ENCODE results near the gene PCDH17. TPM values are rescaled to one million over a fixed set of nuclear protein-coding genes. Genes with fewer than 3 reads are reported as not detected.

The PCDH17 gene
- polyA plus RNA-seq, 2 of the 4 experiments (the other 2 are of a cell fraction), result 0.01 to 0.27 TPM

DNA sequence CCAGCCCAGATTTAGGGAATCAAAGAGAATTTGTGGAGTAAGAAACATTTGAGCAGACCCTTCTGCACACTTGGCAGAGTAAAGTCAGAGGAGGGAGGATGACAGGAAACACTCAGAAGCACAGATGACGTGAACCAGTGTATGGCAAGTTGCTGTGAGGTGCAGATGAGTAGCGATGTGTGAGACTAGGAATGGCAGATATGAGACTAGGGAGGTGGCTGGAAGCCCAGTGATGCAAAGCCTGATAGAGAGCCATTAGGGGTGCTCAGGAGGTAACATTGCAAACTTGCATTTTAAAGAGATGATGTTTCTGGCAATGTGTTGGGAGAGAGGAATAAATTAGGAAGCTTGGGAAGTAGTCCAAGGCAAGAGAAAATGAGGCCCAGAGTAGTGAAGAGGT lies 44.0 kb downstream of the PCDH17 start:
- ChIA-PET CTCF (no interaction called here), POLR2A (no interaction called here)
- 0% methylated on average over 2 of the region's 2 CpGs for WGBS (ENCODE audit: missing lambda C conversion rate)
- no peak for FAIRE-seq
- TF ChIP-seq, protein P1, sequence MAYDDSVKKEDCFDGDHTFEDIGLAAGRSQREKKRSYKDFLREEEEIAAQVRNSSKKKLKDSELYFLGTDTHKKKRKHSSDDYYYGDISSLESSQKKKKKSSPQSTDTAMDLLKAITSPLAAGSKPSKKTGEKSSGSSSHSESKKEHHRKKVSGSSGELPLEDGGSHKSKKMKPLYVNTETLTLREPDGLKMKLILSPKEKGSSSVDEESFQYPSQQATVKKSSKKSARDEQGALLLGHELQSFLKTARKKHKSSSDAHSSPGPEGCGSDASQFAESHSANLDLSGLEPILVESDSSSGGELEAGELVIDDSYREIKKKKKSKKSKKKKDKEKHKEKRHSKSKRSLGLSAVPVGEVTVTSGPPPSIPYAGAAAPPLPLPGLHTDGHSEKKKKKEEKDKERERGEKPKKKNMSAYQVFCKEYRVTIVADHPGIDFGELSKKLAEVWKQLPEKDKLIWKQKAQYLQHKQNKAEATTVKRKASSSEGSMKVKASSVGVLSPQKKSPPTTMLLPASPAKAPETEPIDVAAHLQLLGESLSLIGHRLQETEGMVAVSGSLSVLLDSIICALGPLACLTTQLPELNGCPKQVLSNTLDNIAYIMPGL (CRISPR knock-in tag; IDR thresholded peaks at IDR 0.05; ENCODE audit: borderline replicate concordance), result no peak
- TF ChIP-seq SMC3 (IDR thresholded peaks at IDR 0.05) (no peak), KDM1A (IDR thresholded peaks at IDR 0.05; ENCODE audit: low read depth) (no peak), FOSB (CRISPR knock-in tag; IDR thresholded peaks at IDR 0.05) (no peak), ZC3H11A (IDR thresholded peaks at IDR 0.05) (no peak)
- no peaks in the 10 kb centered on the region for H3K9me3 ChIP-seq
- H3K27ac ChIP-seq, result no peak overlapping the region
- no peak for ATAC-seq
- no peak for DNase-seq (ENCODE audit: low read depth in 1 of 2, low spot score in 1 of 2)
- H3K4me3 ChIP-seq, result no peak overlapping the region
- no peaks in the 10 kb centered on the region for H3K4me1 ChIP-seq
- H3K4me2 ChIP-seq, result no peak overlapping the region

DNA sequence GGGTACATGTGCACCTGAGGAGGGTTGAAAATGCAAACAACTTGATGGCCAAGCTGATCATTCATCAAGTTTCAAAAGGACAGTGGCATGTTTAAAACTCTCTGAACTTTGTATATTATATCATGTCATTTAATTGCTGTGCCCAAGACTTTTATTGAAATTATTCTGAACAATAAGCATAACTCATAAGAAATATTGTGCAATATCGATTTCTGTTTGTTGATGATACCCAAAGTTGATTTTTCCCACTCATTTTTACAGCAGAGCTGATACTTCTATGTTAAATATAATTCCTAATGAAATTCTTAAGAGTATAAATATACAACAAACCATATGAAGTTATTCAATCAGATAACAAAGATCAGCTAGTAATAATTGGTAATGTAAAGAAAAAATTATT lies 49.1 kb downstream of the PCDH17 start:
- no peaks in the 10 kb centered on the region for H3K4me1 ChIP-seq
- H3K4me2 ChIP-seq, result no peak overlapping the region
- ChIA-PET CTCF (no interaction called here), POLR2A (no interaction called here)
- H3K4me3 ChIP-seq, result no peak overlapping the region
- WGBS (ENCODE audit: missing lambda C conversion rate), result 0% methylated on average over 1 of the region's 1 CpG
- no peaks in the 10 kb centered on the region for H3K9me3 ChIP-seq
- FAIRE-seq (no peak), DNase-seq (ENCODE audit: low read depth in 1 of 2, low spot score in 1 of 2) (no peak), ATAC-seq (no peak)
- TF ChIP-seq JUN (IDR thresholded peaks at IDR 0.05) (no peak), SREBF2 (IDR thresholded peaks at IDR 0.05) (no peak), FOXS1 (CRISPR knock-in tag; IDR thresholded peaks at IDR 0.05) (no peak), HOXA7 (CRISPR knock-in tag; IDR thresholded peaks at IDR 0.05) (no peak), GATA3 (IDR thresholded peaks at IDR 0.05; ENCODE audit: borderline replicate concordance) (no peak)
- TF ChIP-seq, protein P2, sequence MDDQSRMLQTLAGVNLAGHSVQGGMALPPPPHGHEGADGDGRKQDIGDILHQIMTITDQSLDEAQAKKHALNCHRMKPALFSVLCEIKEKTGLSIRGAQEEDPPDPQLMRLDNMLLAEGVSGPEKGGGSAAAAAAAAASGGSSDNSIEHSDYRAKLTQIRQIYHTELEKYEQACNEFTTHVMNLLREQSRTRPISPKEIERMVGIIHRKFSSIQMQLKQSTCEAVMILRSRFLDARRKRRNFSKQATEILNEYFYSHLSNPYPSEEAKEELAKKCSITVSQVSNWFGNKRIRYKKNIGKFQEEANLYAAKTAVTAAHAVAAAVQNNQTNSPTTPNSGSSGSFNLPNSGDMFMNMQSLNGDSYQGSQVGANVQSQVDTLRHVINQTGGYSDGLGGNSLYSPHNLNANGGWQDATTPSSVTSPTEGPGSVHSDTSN (IDR thresholded peaks at IDR 0.05), result no peak
- H3K27ac ChIP-seq, result no peak overlapping the region

DNA sequence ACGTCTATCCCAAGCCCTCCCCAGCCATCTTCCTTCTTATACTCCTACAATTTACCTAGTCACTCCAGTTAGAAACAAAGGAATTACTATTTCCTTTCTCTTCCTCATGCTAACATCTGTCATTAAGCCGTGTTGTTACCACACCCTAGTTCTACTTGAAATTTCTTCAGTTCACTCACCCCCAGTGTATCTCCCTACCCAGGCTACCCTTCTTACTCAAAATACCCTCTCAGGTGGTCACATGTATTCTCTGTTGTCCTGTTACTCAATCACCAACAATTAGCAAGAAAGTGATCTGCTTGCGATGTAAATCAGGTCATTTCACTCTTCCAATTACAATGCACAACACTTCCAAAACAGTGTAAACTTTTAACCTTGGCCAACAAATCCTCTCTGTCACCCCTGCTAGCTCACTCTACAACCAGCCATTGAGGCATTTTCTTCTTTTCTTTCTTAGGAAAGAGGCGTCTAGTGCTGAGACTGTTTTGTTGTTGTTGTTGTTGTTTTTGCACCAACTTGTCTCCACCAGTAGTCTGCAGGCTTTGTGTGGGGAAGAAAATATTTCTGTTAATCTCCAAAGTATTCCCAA lies 50.7 kb downstream of the PCDH17 start:
- ATAC-seq (no peak), DNase-seq (ENCODE audit: low read depth in 1 of 2, low spot score in 1 of 2) (no peak), FAIRE-seq (no peak)
- H3K4me2 ChIP-seq, result no peak overlapping the region
- 13% methylated on average over 4 of the region's 4 CpGs for WGBS (ENCODE audit: missing lambda C conversion rate)
- H3K4me1 ChIP-seq, result no peaks in the 10 kb centered on the region
- no peaks in the 10 kb centered on the region for H3K9me3 ChIP-seq
- TF ChIP-seq, protein P3, sequence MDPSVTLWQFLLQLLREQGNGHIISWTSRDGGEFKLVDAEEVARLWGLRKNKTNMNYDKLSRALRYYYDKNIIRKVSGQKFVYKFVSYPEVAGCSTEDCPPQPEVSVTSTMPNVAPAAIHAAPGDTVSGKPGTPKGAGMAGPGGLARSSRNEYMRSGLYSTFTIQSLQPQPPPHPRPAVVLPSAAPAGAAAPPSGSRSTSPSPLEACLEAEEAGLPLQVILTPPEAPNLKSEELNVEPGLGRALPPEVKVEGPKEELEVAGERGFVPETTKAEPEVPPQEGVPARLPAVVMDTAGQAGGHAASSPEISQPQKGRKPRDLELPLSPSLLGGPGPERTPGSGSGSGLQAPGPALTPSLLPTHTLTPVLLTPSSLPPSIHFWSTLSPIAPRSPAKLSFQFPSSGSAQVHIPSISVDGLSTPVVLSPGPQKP (IDR thresholded peaks at IDR 0.05; ENCODE audit: low read depth, low read length), result no peak
- TF ChIP-seq NR3C1 (IDR thresholded peaks at IDR 0.05), result no peak
- TF ChIP-seq, protein P4, sequence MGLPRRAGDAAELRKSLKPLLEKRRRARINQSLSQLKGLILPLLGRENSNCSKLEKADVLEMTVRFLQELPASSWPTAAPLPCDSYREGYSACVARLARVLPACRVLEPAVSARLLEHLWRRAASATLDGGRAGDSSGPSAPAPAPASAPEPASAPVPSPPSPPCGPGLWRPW (IDR thresholded peaks at IDR 0.05), result no peak
- TF ChIP-seq CBX2 (IDR thresholded peaks at IDR 0.05; ENCODE audit: borderline replicate concordance, low read depth), result no peak
- TF ChIP-seq HDAC2 (IDR thresholded peaks at IDR 0.05), result no peak
- no peak for TF ChIP-seq HEYL (CRISPR knock-in tag; IDR thresholded peaks at IDR 0.05)
- TF ChIP-seq RCOR1 (IDR thresholded peaks at IDR 0.05; ENCODE audit: low read depth, low read length), result no peak
- no peak for TF ChIP-seq GATA3 (IDR thresholded peaks at IDR 0.05; ENCODE audit: borderline replicate concordance)
- no peak for TF ChIP-seq ZSCAN20 (CRISPR knock-in tag; IDR thresholded peaks at IDR 0.05)
- no peak for TF ChIP-seq HOXA7 (CRISPR knock-in tag; IDR thresholded peaks at IDR 0.05)
- TF ChIP-seq ZNF302 (CRISPR knock-in tag; IDR thresholded peaks at IDR 0.05), result no peak
- no peak for TF ChIP-seq CHD4 (IDR thresholded peaks at IDR 0.05; ENCODE audit: borderline replicate concordance)
- TF ChIP-seq TFCP2L1 (CRISPR knock-in tag; IDR thresholded peaks at IDR 0.05), result no peak
- no peak for TF ChIP-seq KDM5A (IDR thresholded peaks at IDR 0.05)
- no peak overlapping the region for H3K4me3 ChIP-seq
- ChIA-PET CTCF (no interaction called here), POLR2A (no interaction called here)
- H3K27ac ChIP-seq, result no peak overlapping the region

All from A549 (cell line).